WTC11 (cell line): ENCODE data around the gene NAGLU.

Experiments used
- ETV6 ChIP-seq: sonication (generic); formaldehyde crosslinking; IDR thresholded peaks from 2 replicates; pipeline ENCODE4 v1.8.1; 2022; ENCODE audit warnings: mild to moderate bottlenecking, missing genetic modification reagents
- SOX15 ChIP-seq: fragments of 250-450 bp; sonication (Bioruptor Pico); IDR thresholded peaks from 2 replicates; pipeline ENCODE4 v1.9.0; 2021; ENCODE audit warnings: mild to moderate bottlenecking
- TP53 ChIP-seq: sonication (generic); formaldehyde crosslinking; IDR thresholded peaks from 2 replicates; pipeline ENCODE4 v1.8.1; 2023; ENCODE audit warnings: mild to moderate bottlenecking, missing genetic modification reagents
- ZBTB21 ChIP-seq: sonication (generic); formaldehyde crosslinking; IDR thresholded peaks from 2 replicates; pipeline ENCODE4 v1.8.1; 2023; ENCODE audit warnings: mild to moderate bottlenecking, missing genetic modification reagents, borderline replicate concordance
- ZNF263 ChIP-seq: sonication (generic); formaldehyde crosslinking; IDR thresholded peaks from 2 replicates; pipeline ENCODE4 v1.8.1; 2022; ENCODE audit warnings: low read depth, mild to moderate bottlenecking, moderate library complexity, missing genetic modification reagents
- TF ChIP-seq, protein P1 (sequence below): fragments of 200-600 bp; IDR thresholded peaks from 2 replicates; pipeline ENCODE4 v1.8.0; 2022; ENCODE audit warnings: antibody characterized with exemption
- TF ChIP-seq, protein P2 (sequence below): sonication (generic); formaldehyde crosslinking; IDR thresholded peaks from 2 replicates; pipeline ENCODE4 v1.8.1; 2023; ENCODE audit warnings: mild to moderate bottlenecking, moderate library complexity, missing genetic modification reagents
- TF ChIP-seq, protein P3 (sequence below): sonication (generic); formaldehyde crosslinking; IDR thresholded peaks from 2 replicates; pipeline ENCODE4 v1.8.1; 2022; ENCODE audit warnings: mild to moderate bottlenecking, moderate library complexity, missing genetic modification reagents
- TF ChIP-seq, protein P4 (sequence below): sonication (generic); formaldehyde crosslinking; IDR thresholded peaks from 2 replicates; pipeline ENCODE4 v1.8.1; 2023; ENCODE audit warnings: mild to moderate bottlenecking, missing genetic modification reagents, moderate library complexity

GRCh38 chr17:42541041-42541833 is 5.2 kb downstream of the NAGLU start:
- TF ChIP-seq, protein P1, sequence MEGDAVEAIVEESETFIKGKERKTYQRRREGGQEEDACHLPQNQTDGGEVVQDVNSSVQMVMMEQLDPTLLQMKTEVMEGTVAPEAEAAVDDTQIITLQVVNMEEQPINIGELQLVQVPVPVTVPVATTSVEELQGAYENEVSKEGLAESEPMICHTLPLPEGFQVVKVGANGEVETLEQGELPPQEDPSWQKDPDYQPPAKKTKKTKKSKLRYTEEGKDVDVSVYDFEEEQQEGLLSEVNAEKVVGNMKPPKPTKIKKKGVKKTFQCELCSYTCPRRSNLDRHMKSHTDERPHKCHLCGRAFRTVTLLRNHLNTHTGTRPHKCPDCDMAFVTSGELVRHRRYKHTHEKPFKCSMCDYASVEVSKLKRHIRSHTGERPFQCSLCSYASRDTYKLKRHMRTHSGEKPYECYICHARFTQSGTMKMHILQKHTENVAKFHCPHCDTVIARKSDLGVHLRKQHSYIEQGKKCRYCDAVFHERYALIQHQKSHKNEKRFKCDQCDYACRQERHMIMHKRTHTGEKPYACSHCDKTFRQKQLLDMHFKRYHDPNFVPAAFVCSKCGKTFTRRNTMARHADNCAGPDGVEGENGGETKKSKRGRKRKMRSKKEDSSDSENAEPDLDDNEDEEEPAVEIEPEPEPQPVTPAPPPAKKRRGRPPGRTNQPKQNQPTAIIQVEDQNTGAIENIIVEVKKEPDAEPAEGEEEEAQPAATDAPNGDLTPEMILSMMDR, result no peak
- TF ChIP-seq ZNF263 (CRISPR knock-in tag) (no peak), ZBTB21 (CRISPR knock-in tag) (no peak), SOX15 (CRISPR knock-in tag) (no peak), TP53 (CRISPR knock-in tag) (no peak), ETV6 (CRISPR knock-in tag) (no peak)
- TF ChIP-seq, protein P2, sequence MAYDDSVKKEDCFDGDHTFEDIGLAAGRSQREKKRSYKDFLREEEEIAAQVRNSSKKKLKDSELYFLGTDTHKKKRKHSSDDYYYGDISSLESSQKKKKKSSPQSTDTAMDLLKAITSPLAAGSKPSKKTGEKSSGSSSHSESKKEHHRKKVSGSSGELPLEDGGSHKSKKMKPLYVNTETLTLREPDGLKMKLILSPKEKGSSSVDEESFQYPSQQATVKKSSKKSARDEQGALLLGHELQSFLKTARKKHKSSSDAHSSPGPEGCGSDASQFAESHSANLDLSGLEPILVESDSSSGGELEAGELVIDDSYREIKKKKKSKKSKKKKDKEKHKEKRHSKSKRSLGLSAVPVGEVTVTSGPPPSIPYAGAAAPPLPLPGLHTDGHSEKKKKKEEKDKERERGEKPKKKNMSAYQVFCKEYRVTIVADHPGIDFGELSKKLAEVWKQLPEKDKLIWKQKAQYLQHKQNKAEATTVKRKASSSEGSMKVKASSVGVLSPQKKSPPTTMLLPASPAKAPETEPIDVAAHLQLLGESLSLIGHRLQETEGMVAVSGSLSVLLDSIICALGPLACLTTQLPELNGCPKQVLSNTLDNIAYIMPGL (CRISPR knock-in tag), result no peak
- TF ChIP-seq, protein P3, sequence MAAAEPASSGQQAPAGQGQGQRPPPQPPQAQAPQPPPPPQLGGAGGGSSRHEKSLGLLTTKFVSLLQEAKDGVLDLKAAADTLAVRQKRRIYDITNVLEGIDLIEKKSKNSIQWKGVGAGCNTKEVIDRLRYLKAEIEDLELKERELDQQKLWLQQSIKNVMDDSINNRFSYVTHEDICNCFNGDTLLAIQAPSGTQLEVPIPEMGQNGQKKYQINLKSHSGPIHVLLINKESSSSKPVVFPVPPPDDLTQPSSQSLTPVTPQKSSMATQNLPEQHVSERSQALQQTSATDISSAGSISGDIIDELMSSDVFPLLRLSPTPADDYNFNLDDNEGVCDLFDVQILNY, result no peak
- TF ChIP-seq, protein P4, sequence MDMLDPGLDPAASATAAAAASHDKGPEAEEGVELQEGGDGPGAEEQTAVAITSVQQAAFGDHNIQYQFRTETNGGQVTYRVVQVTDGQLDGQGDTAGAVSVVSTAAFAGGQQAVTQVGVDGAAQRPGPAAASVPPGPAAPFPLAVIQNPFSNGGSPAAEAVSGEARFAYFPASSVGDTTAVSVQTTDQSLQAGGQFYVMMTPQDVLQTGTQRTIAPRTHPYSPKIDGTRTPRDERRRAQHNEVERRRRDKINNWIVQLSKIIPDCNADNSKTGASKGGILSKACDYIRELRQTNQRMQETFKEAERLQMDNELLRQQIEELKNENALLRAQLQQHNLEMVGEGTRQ (CRISPR knock-in tag), result no peak
